ENCODE measurements around the gene VIT. TPM values are rescaled to one million over a fixed set of nuclear protein-coding genes. Genes with fewer than 3 reads are reported as not detected.

The VIT gene
- total RNA-seq, 1 experiment from 2014 or later = not detected

DNA sequence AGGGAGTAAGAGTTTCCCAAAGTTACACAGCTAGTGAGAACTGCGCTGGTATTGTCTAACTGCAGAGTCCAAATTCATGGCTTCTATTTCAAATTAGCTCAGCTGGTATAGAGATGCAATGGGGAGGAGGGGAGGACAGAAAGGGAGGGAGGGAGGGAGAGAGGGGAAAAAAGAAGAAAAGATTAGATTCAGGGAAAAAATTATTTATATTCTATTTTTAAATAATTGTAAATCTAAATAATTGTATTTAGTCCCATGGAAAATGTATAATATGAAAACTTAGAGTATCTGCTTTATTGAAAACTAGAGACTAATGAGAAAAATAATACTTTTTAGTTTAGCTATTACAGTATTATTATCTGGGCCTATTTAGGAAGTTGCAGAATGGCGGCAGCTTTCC lies 37.3 kb upstream of the VIT start:
- Histone ChIP-seq H3K79me2 (ENCODE audit: low read length) (no peaks in the 10 kb centered on the region), H2AFZ (ENCODE audit: low read length) (no peak overlapping the region), H3K27ac (ENCODE audit: low read length) (no peak overlapping the region), H3K27me3 (ENCODE audit: low read length) (no peaks in the 10 kb centered on the region), H3K9me3 (ENCODE audit: low read length) (no peaks in the 10 kb centered on the region), H3K4me2 (ENCODE audit: low read depth, low read length, poor library complexity, severe bottlenecking) (no peak overlapping the region), H4K20me1 (ENCODE audit: insufficient read depth, low read depth, low read length) (no peaks in the 10 kb centered on the region), H3K4me1 (ENCODE audit: low read length) (no peaks in the 10 kb centered on the region), H3K9ac (ENCODE audit: low read length) (no peak overlapping the region), H3K9me2 (replicated peaks; ENCODE audit: insufficient read depth, low read length) (no peaks in the 10 kb centered on the region), H3K4me3 (ENCODE audit: low read length) (no peak overlapping the region), H3K36me3 (ENCODE audit: insufficient read depth, low read length) (no peaks in the 10 kb centered on the region)
- no peak for DNase-seq

DNA sequence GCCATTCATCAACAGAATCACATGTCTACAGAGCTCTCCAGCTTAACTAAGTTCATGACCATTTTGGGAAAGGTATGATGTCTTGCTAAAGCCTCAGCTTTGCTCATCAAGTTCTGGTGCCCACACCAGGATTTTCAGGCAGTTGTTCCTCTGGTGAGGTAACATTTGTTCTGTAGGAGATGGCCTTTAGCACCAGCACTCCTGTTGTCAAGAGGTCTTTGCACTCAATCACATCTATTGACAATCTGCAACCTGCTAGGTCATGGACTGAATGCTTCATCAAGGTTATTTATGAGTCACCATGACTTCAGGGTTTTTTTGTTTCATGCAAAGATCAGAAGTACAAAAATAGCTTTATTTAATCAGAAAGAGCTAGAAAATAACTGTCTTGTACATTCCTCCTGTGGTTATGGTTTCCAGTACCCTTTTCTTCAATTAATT lies 36.6 kb upstream of the VIT start:
- no peak overlapping the region for H3K4me2 ChIP-seq (ENCODE audit: low read depth, low read length, poor library complexity, severe bottlenecking)
- no peaks in the 10 kb centered on the region for H3K36me3 ChIP-seq (ENCODE audit: insufficient read depth, low read length)
- no peak overlapping the region for H3K4me3 ChIP-seq (ENCODE audit: low read length)
- no peaks in the 10 kb centered on the region for H3K79me2 ChIP-seq (ENCODE audit: low read length)
- no peak overlapping the region for H2AFZ ChIP-seq (ENCODE audit: low read length)
- H3K4me1 ChIP-seq (ENCODE audit: low read length) = no peaks in the 10 kb centered on the region
- no peaks in the 10 kb centered on the region for H3K27me3 ChIP-seq (ENCODE audit: low read length)
- no peak for DNase-seq
- H3K9me2 ChIP-seq (replicated peaks; ENCODE audit: insufficient read depth, low read length) = no peaks in the 10 kb centered on the region
- no peak overlapping the region for H3K9ac ChIP-seq (ENCODE audit: low read length)
- no peaks in the 10 kb centered on the region for H3K9me3 ChIP-seq (ENCODE audit: low read length)
- no peaks in the 10 kb centered on the region for H4K20me1 ChIP-seq (ENCODE audit: insufficient read depth, low read depth, low read length)
- no peak overlapping the region for H3K27ac ChIP-seq (ENCODE audit: low read length)

DNA sequence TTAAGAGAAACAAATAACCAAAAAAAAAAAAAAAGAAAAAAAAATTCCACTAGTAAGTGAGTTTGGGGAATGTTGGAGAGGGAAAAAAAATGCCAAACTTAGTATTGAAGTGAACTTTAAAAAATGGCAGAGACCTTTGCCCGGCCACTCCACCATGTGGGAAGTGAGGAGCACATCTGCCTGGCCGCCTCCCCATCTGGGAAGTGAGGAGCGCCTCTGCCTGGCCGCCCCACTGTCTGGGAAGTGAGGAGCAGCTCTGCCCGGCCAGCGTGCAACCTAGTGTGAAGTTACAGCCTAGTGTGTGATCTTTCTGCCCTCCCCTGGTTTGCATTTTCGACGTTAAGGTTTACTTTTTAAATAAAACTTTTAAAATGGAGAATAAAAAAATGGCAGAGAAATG lies 33.9 kb upstream of the VIT start:
- Histone ChIP-seq H4K20me1 (ENCODE audit: insufficient read depth, low read depth, low read length) (no peaks in the 10 kb centered on the region), H3K27me3 (ENCODE audit: low read length) (no peaks in the 10 kb centered on the region), H3K4me1 (ENCODE audit: low read length) (no peaks in the 10 kb centered on the region), H2AFZ (ENCODE audit: low read length) (no peak overlapping the region), H3K36me3 (ENCODE audit: insufficient read depth, low read length) (no peaks in the 10 kb centered on the region), H3K9me3 (ENCODE audit: low read length) (no peaks in the 10 kb centered on the region), H3K4me2 (ENCODE audit: low read depth, low read length, poor library complexity, severe bottlenecking) (no peak overlapping the region), H3K4me3 (ENCODE audit: low read length) (no peak overlapping the region), H3K9ac (ENCODE audit: low read length) (no peak overlapping the region), H3K9me2 (replicated peaks; ENCODE audit: insufficient read depth, low read length) (no peaks in the 10 kb centered on the region), H3K27ac (ENCODE audit: low read length) (no peak overlapping the region), H3K79me2 (ENCODE audit: low read length) (no peaks in the 10 kb centered on the region)
- no peak for DNase-seq

DNA sequence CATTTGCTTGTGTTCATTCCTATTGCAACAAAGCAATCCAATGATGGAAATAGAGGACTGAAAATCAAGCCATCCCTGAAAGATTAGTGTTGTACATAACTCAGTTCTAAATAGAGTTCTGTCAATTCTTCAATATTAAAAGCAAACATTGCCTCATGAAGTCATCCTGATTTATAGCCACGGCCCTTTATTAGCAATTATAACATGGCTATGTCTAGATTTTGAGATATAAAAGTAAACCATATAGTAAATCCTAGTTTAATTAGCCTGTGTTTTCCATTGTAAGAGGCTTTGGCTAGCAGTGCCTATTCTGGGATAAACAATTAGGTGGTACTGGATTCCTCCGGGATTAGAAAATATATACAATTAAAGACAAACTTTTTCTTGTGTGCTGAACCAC lies 33.2 kb upstream of the VIT start:
- Histone ChIP-seq H3K4me3 (ENCODE audit: low read length) (no peak overlapping the region), H3K79me2 (ENCODE audit: low read length) (no peaks in the 10 kb centered on the region), H3K4me1 (ENCODE audit: low read length) (no peaks in the 10 kb centered on the region), H4K20me1 (ENCODE audit: insufficient read depth, low read depth, low read length) (no peaks in the 10 kb centered on the region), H3K36me3 (ENCODE audit: insufficient read depth, low read length) (no peaks in the 10 kb centered on the region), H3K9ac (ENCODE audit: low read length) (no peak overlapping the region), H2AFZ (ENCODE audit: low read length) (no peak overlapping the region), H3K9me2 (replicated peaks; ENCODE audit: insufficient read depth, low read length) (no peaks in the 10 kb centered on the region), H3K27me3 (ENCODE audit: low read length) (no peaks in the 10 kb centered on the region), H3K27ac (ENCODE audit: low read length) (no peak overlapping the region), H3K9me3 (ENCODE audit: low read length) (no peaks in the 10 kb centered on the region), H3K4me2 (ENCODE audit: low read depth, low read length, poor library complexity, severe bottlenecking) (no peak overlapping the region)
- DNase-seq = no peak

DNA sequence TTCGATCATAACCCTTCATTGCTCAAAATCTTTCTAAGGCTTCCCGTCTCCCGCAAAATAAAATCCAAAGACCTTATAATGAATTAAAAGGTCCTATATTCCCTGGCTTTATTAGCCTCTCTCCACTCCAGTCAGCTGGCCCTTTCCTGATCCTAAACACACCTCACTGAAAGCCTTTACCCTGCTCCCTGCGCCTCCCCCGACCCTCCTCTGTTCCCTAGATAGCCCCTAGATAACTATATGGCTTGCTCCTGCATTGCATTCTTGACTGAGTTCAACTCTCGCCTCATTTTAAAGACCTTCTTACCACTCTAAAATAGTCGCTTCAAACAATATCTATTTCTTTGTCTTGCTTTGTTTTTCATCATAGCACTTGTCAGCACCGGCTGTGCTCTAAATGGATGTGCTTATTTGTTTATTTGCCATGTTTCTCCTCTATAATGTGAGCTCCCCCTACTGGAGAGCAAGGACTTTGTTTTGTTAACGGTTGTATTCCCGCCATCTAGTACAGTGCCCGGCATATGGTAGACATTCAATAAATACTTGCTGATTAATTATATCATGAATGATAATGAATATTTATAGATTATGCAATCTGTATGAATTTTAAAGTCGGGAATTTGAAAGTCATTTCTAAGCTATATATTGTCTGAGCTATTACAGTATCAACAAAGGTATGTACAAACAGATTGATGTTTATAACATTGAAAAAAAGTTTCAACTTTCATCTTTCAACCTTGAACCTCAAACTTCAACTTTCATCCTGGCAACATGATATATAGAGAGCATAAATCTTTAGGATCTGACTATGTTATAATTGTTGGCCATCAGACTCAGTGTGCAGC lies 32.4 kb upstream of the VIT start:
- Histone ChIP-seq H3K4me2 (ENCODE audit: low read depth, low read length, poor library complexity, severe bottlenecking) (no peak overlapping the region), H2AFZ (ENCODE audit: low read length) (no peak overlapping the region), H3K9me3 (ENCODE audit: low read length) (no peaks in the 10 kb centered on the region), H3K9ac (ENCODE audit: low read length) (no peak overlapping the region), H3K27ac (ENCODE audit: low read length) (no peak overlapping the region), H3K27me3 (ENCODE audit: low read length) (no peaks in the 10 kb centered on the region), H3K36me3 (ENCODE audit: insufficient read depth, low read length) (no peaks in the 10 kb centered on the region), H3K79me2 (ENCODE audit: low read length) (no peaks in the 10 kb centered on the region), H3K4me1 (ENCODE audit: low read length) (no peaks in the 10 kb centered on the region), H4K20me1 (ENCODE audit: insufficient read depth, low read depth, low read length) (no peaks in the 10 kb centered on the region), H3K4me3 (ENCODE audit: low read length) (no peak overlapping the region), H3K9me2 (replicated peaks; ENCODE audit: insufficient read depth, low read length) (no peaks in the 10 kb centered on the region)
- peak; percentile 78 for DNase-seq

DNA sequence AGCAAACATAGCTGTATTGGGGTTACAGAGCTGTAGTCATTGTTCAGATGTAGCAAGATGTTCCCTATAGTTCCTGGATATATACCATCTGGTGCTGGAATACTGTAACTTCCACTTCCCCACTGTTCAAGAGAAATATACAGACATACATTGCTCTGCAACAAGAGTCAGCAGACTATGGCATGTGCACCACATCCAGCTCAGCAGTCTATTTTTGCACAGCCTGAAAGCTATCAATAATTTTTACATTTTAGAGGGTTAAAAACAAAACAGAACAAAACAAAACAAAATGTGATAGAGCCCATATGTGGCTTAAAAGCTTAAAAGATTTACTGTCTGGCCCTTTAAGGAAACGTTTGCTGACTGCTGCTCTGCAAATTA lies 31.8 kb upstream of the VIT start:
- DNase-seq = no peak
- H3K4me2 ChIP-seq (ENCODE audit: low read depth, low read length, poor library complexity, severe bottlenecking) = no peak overlapping the region
- no peaks in the 10 kb centered on the region for H3K79me2 ChIP-seq (ENCODE audit: low read length)
- H3K4me1 ChIP-seq (ENCODE audit: low read length) = no peaks in the 10 kb centered on the region
- H3K9me3 ChIP-seq (ENCODE audit: low read length) = no peaks in the 10 kb centered on the region
- no peaks in the 10 kb centered on the region for H4K20me1 ChIP-seq (ENCODE audit: insufficient read depth, low read depth, low read length)
- no peaks in the 10 kb centered on the region for H3K9me2 ChIP-seq (replicated peaks; ENCODE audit: insufficient read depth, low read length)
- no peaks in the 10 kb centered on the region for H3K36me3 ChIP-seq (ENCODE audit: insufficient read depth, low read length)
- H3K27ac ChIP-seq (ENCODE audit: low read length) = no peak overlapping the region
- no peaks in the 10 kb centered on the region for H3K27me3 ChIP-seq (ENCODE audit: low read length)
- H2AFZ ChIP-seq (ENCODE audit: low read length) = no peak overlapping the region
- H3K4me3 ChIP-seq (ENCODE audit: low read length) = no peak overlapping the region
- H3K9ac ChIP-seq (ENCODE audit: low read length) = no peak overlapping the region

DNA sequence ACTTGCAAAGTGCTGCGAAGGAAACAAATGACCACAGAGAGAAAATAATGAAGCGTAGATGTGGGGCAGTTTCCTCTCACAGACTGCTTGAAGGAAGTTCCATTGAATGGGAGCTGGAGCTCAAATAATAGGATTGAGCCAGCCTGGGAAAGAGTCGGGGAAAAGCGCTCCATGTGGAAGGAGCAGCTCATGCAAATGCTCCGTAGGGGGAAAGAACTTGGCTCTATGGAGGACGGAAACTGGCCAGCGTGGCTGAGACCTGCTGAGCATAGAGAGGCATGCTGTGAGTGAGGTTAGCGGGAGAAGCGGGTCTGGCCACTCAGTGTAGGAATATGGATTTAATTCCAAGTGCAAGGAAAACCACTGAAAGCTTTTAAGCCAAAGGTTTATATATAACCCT lies 28.6 kb upstream of the VIT start:
- H3K9me2 ChIP-seq (replicated peaks; ENCODE audit: insufficient read depth, low read length) = no peaks in the 10 kb centered on the region

DNA sequence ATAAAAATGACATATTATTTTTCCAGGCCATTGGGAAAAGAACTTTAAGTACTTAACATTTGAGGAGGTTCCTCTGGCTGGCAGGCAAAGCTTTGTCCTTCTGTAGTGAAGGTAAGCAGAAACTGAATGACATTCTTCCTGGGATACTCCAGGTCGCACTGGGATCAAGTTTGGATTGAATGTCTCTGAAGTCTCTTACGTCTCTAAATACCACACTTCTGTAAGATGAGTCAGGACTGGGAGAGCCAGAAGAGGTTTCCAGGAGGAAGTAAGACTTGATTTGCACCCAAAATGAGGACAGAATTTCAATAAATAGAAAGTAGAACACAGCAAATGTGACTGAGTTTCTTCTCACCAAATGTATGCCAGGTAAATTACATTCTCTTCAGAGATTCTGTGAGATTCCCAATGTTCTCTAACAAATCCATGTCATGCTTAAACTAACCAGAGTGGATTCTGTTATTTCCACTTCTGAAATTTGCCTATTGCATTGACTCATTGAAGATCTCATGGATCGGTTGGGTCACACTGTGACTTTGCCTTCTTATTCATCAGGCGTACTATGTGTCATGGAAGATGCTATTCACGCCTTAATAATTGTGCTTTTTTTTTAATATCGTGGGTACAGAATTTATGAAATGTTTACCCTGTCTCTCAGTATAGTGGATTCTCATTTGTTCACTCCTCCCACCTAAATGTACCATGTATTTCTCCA lies 25.5 kb upstream of the VIT start:
- Histone ChIP-seq H3K9me2 (replicated peaks; ENCODE audit: insufficient read depth, low read length) (no peaks in the 10 kb centered on the region), H3K79me2 (ENCODE audit: low read length) (no peaks in the 10 kb centered on the region), H3K27ac (ENCODE audit: low read length) (no peak overlapping the region), H3K4me1 (ENCODE audit: low read length) (no peaks in the 10 kb centered on the region), H3K9me3 (ENCODE audit: low read length) (no peaks in the 10 kb centered on the region), H2AFZ (ENCODE audit: low read length) (no peak overlapping the region), H3K4me3 (ENCODE audit: low read length) (no peak overlapping the region), H3K9ac (ENCODE audit: low read length) (no peak overlapping the region), H3K4me2 (ENCODE audit: low read depth, low read length, poor library complexity, severe bottlenecking) (no peak overlapping the region), H3K27me3 (ENCODE audit: low read length) (no peaks in the 10 kb centered on the region), H3K36me3 (ENCODE audit: insufficient read depth, low read length) (no peaks in the 10 kb centered on the region), H4K20me1 (ENCODE audit: insufficient read depth, low read depth, low read length) (no peaks in the 10 kb centered on the region)
- DNase-seq = no peak

More for the DNA sequence above, 28.6 kb upstream of the VIT start:
- H3K36me3 ChIP-seq (ENCODE audit: insufficient read depth, low read length) = no peaks in the 10 kb centered on the region
- no peaks in the 10 kb centered on the region for H4K20me1 ChIP-seq (ENCODE audit: insufficient read depth, low read depth, low read length)
- H3K4me3 ChIP-seq (ENCODE audit: low read length) = no peak overlapping the region
- no peaks in the 10 kb centered on the region for H3K79me2 ChIP-seq (ENCODE audit: low read length)
- H3K27ac ChIP-seq (ENCODE audit: low read length) = no peak overlapping the region
- H3K9me3 ChIP-seq (ENCODE audit: low read length) = no peaks in the 10 kb centered on the region
- no peak overlapping the region for H3K9ac ChIP-seq (ENCODE audit: low read length)
- H3K27me3 ChIP-seq (ENCODE audit: low read length) = no peaks in the 10 kb centered on the region
- H3K4me2 ChIP-seq (ENCODE audit: low read depth, low read length, poor library complexity, severe bottlenecking) = no peak overlapping the region
- DNase-seq = no peak
- no peak overlapping the region for H2AFZ ChIP-seq (ENCODE audit: low read length)
- no peaks in the 10 kb centered on the region for H3K4me1 ChIP-seq (ENCODE audit: low read length)

Measured in Karpas-422 (cell line).